Measurements from ENCODE around the gene HSPA12B.

DNA sequence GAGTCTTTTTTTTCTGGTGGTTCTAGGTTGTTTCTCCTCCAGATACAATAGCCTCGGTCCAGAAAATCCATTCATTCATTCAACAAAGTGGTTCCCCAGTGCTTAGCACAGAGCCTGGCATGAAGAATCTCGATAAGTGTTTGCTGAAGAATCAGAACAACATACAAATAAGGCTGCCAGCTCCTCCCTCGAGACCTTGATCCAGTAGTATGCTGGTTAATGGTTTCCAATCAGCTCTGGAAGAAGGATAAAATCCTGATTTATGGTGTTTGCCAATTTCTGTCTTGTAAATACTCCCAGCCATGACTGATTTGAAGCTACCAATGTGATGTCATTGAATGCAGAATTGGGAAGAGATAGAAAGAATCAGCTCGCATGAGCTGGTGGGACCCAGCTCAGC lies 3.3 kb downstream of the HSPA12B start:
- TF ChIP-seq, protein P1, sequence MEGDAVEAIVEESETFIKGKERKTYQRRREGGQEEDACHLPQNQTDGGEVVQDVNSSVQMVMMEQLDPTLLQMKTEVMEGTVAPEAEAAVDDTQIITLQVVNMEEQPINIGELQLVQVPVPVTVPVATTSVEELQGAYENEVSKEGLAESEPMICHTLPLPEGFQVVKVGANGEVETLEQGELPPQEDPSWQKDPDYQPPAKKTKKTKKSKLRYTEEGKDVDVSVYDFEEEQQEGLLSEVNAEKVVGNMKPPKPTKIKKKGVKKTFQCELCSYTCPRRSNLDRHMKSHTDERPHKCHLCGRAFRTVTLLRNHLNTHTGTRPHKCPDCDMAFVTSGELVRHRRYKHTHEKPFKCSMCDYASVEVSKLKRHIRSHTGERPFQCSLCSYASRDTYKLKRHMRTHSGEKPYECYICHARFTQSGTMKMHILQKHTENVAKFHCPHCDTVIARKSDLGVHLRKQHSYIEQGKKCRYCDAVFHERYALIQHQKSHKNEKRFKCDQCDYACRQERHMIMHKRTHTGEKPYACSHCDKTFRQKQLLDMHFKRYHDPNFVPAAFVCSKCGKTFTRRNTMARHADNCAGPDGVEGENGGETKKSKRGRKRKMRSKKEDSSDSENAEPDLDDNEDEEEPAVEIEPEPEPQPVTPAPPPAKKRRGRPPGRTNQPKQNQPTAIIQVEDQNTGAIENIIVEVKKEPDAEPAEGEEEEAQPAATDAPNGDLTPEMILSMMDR (conservative IDR thresholded peaks at IDR 0.05; ENCODE audit: low read length), result no peak
- TF ChIP-seq EZH2phosphoT487 (IDR thresholded peaks at IDR 0.05; ENCODE audit: borderline replicate concordance, low read depth, low read length), result no peak

Measured in OCI-LY7 (cell line).